SIG-M5 (cell line): ENCODE measurements around the gene MYOG.

Source experiments
- DNase-seq: peaks from one replicate; lab custom pipeline; 2025; lab: John Stamatoyannopoulos, UW

Gene MYOG

GRCh38 chr1:203090421-203091198 is 4.8 kb upstream of the MYOG start:
- no peak for DNase-seq

GRCh38 chr1:203089651-203090045 is 3.8 kb upstream of the MYOG start:
- no peak for DNase-seq

GRCh38 chr1:203089001-203089650 is 3.3 kb upstream of the MYOG start:
- DNase-seq: no peak

GRCh38 chr1:203088441-203088840 is 2.6 kb upstream of the MYOG start:
- no peak for DNase-seq

GRCh38 chr1:203086992-203087763 is 1.4 kb upstream of the MYOG start:
- DNase-seq: no peak

GRCh38 chr1:203084588-203085527 is 954 bp downstream of the MYOG start:
- no peak for DNase-seq

GRCh38 chr1:203083463-203083921 is 2.3 kb downstream of the MYOG start:
- no peak for DNase-seq

- no peak for DNase-seq
These were observed 3.0 kb downstream of the MYOG start for GRCh38 chr1:203082571-203083462.

- DNase-seq: no peak
These were observed 3.6 kb downstream of the MYOG start for GRCh38 chr1:203082231-203082505.

- no peak for DNase-seq
These were observed 4.2 kb downstream of the MYOG start for GRCh38 chr1:203081465-203082230.

- no peak for DNase-seq
These were observed 5.4 kb downstream of the MYOG start for GRCh38 chr1:203080456-203080855.

- no peak for DNase-seq
These were observed 7.3 kb downstream of the MYOG start for GRCh38 chr1:203078478-203078877.

- DNase-seq: no peak
These were observed 7.9 kb downstream of the MYOG start for GRCh38 chr1:203077956-203078355.

GRCh38 chr1:203077367-203077766 is 8.4 kb downstream of the MYOG start:
- DNase-seq: no peak

- no peak for DNase-seq
These were observed 9.7 kb downstream of the MYOG start for GRCh38 chr1:203076031-203076511.

GRCh38 chr1:203075236-203076030 is 10.4 kb downstream of the MYOG start:
- DNase-seq: no peak

- DNase-seq: no peak
These were observed 11.2 kb downstream of the MYOG start for GRCh38 chr1:203074610-203075009.

- no peak for DNase-seq
These were observed 12.3 kb downstream of the MYOG start for GRCh38 chr1:203073469-203073868.

GRCh38 chr1:203072911-203073310 is 12.9 kb downstream of the MYOG start:
- DNase-seq: no peak
